MCF 10A (cell line): ENCODE results near the gene HES3. TPM values are rescaled to one million over a fixed set of nuclear protein-coding genes. Genes with fewer than 3 reads are reported as not detected.

ENCODE experiments used
- BruUV-seq: library from RNA; stranded (reverse); fragments of 400-500 nt; replicated peaks from 2 replicates; lab custom pipeline; 2021; lab: Mats Ljungman, UMichigan
- CTCF ChIA-PET: fragments of 300-600 bp; sonication (Branson Sonifier 250); formaldehyde crosslinking; extraction: SDS; loops from one replicate; lab custom pipeline; 2021; ENCODE audit warnings: antibody characterized with exemption, inconsistent platforms; lab: Yijun Ruan, JAX
- POLR2A ChIA-PET: fragments of 300-600, 350-650 bp; sonication (Branson Sonifier 250); formaldehyde crosslinking; extraction: SDS; loops from one replicate; lab custom pipeline; 2020; ENCODE audit warnings: antibody characterized with exemption, inconsistent platforms; lab: Yijun Ruan, JAX
- DNase-seq: peaks from one replicate; pipeline ENCODE4 v3.0.0-alpha.2; 2018; ENCODE audit not compliant: unreplicated experiment
- H3K27ac Mint-ChIP-seq: one replicate; pipeline ENCODE4 v1.8.0; 2022; ENCODE audit warnings: mild to moderate bottlenecking, low read depth, mixed read lengths; ENCODE audit not compliant: unreplicated experiment
- H3K27me3 Mint-ChIP-seq: one replicate; pipeline ENCODE4 v1.8.0; 2022; ENCODE audit warnings: mixed read lengths; ENCODE audit not compliant: insufficient read depth, unreplicated experiment
- H3K36me3 Mint-ChIP-seq: one replicate; pipeline ENCODE4 v1.8.0; 2022; ENCODE audit warnings: mild to moderate bottlenecking, moderate library complexity, mixed read lengths; ENCODE audit not compliant: insufficient read depth, unreplicated experiment
- H3K4me1 Mint-ChIP-seq: one replicate; pipeline ENCODE4 v1.8.0; 2022; ENCODE audit warnings: mixed read lengths; ENCODE audit not compliant: insufficient read depth, unreplicated experiment
- H3K4me3 Mint-ChIP-seq: one replicate; pipeline ENCODE4 v1.8.0; 2022; ENCODE audit warnings: mild to moderate bottlenecking, moderate library complexity, mixed read lengths; ENCODE audit not compliant: unreplicated experiment
- H3K9me3 Mint-ChIP-seq: one replicate; pipeline ENCODE4 v1.8.0; 2022; ENCODE audit warnings: mixed read lengths; ENCODE audit not compliant: unreplicated experiment
- intact Hi-C: fragments of 100-400 bp; cut with micrococcal nuclease; formaldehyde crosslinking; loops from 2 replicates; pipeline ENCODE4 v1.14.1; 2022
- total RNA-seq: library from RNA; stranded (reverse); gene quantifications from 2 replicates; pipeline ENCODE4 v1.2.3, GENCODE V29; 2022
- TF ChIP-seq, protein P1 (sequence below): fragments of 200-600 bp; IDR thresholded peaks from one replicate; pipeline ENCODE4 v1.8.0; 2022; ENCODE audit warnings: antibody characterized with exemption, mild to moderate bottlenecking; ENCODE audit not compliant: unreplicated experiment

HES3 gene
- total RNA-seq, 1 experiment from 2014 or later = not detected

DNA sequence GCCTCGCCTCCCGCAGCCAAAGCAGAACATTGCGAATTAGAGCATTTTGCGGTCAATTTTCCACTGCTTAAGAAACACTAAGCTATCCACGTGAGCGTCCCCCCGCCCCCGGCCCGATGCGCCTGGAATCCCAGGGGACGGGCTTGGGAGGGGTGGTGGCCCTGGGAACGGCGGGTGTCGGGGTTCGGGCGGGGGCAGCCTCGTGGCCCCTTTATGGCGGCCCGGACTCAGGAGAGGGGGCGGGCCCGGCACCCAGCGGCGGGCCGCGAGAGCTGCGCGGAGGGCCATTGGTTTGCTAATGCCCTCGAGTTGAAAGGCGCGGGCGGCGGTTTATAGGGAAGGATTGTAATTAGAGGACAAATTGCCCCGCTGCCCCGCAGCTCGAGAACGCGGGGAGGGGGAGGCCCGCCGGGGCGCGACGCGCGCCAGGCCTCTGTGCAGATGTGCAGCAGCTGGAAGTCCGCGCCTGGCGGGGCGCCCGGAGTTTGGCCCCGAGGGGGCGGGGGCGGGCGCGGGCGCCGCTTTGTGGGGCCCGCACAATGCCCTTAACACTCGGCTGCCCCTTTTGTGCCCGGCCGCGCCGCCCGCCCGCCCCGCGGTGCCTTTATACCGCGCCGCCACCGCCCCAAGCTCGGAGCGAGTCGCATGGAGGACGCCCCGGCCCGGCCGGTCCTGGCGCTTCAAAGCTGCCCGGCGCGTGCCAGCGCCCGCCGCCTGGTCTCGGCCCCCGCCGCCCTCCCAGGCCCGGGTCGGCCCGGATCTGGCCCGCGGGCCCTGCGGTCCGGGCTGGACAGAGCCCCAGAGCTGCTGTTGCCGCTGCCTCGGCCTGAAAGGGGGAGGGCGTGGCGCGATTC lies 1.9 kb upstream of the HES3 start:
- CTCF ChIA-PET = interaction anchor here (0.6 to 2.1 kb wide), 8 partner anchors 16 to 189 kb away, joined by 3 to 8 read pairs (median 4); no protein-coding TSS in a partner anchor
- TF ChIP-seq, protein P1, sequence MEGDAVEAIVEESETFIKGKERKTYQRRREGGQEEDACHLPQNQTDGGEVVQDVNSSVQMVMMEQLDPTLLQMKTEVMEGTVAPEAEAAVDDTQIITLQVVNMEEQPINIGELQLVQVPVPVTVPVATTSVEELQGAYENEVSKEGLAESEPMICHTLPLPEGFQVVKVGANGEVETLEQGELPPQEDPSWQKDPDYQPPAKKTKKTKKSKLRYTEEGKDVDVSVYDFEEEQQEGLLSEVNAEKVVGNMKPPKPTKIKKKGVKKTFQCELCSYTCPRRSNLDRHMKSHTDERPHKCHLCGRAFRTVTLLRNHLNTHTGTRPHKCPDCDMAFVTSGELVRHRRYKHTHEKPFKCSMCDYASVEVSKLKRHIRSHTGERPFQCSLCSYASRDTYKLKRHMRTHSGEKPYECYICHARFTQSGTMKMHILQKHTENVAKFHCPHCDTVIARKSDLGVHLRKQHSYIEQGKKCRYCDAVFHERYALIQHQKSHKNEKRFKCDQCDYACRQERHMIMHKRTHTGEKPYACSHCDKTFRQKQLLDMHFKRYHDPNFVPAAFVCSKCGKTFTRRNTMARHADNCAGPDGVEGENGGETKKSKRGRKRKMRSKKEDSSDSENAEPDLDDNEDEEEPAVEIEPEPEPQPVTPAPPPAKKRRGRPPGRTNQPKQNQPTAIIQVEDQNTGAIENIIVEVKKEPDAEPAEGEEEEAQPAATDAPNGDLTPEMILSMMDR = no peak

DNA sequence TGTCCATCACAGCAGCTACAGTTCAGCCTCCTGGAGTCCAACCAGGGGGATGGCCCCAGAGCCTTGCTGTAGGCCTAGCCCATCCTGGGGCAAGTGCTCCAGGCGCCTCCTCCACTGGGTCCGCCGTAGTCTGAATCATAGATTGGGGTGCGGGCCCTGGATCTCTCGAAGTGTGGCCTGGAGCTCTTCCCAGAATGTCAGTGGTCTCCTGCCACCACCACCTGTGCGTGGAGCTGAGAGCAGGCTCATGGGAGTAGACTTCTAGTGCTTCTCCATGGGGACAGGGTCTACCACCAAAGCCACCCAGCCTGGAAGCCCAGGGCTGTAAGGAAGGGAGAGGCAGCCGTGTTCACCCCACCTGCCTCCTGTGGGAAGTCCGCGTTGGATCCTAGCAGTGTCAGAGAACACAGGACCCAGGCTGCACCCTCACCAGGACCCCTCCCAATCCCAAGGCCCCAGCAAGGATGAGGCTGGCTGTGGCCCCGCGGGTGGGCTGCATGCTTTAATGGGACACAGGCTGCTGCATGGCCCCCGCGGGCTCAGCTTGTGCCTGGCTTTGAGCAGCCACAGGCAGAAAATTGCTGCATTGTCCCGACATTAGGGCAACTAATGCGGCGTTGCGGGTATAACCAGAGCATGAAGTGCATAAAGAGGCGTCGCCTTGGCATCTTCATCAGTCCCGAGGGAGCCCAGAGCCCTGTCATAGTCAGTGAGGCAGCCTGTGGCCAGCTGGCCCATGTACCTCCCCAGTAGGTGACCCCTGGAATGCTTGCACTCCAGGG lies 735 bp upstream of the HES3 start:
- ChIA-PET POLR2A (no interaction called here), CTCF (interaction anchor here (0.6 to 2.1 kb wide), 8 partner anchors 50 to 190 kb away, joined by 3 to 8 read pairs (median 4); no protein-coding TSS in a partner anchor)
- DNase-seq = no peak
- Mint-ChIP-seq H3K27ac (no peak overlapping the region), H3K27me3 (peaks cover 30% of the 10 kb centered on the region), H3K36me3 (no peaks in the 10 kb centered on the region), H3K4me1 (peaks cover 5% of the 10 kb centered on the region), H3K9me3 (no peaks in the 10 kb centered on the region), H3K4me3 (no peak overlapping the region)
- TF ChIP-seq, protein P1 = no peak
- intact Hi-C loops = no loop called here
- no TSS peak for BruUV-seq

More for the DNA sequence above, 1.9 kb upstream of the HES3 start:
- H3K36me3 Mint-ChIP-seq = no peaks in the 10 kb centered on the region
- no peak overlapping the region for H3K4me3 Mint-ChIP-seq
- peaks cover 30% of the 10 kb centered on the region for H3K27me3 Mint-ChIP-seq
- peaks cover 5% of the 10 kb centered on the region for H3K4me1 Mint-ChIP-seq
- no peak for DNase-seq
- POLR2A ChIA-PET = interaction anchor here (0.6 kb wide), 1 partner anchor 127 kb away, joined by 3 read pairs; no protein-coding TSS in a partner anchor
- no TSS peak for BruUV-seq
- no peak overlapping the region for H3K27ac Mint-ChIP-seq
- intact Hi-C loops = no loop called here
- no peaks in the 10 kb centered on the region for H3K9me3 Mint-ChIP-seq

DNA sequence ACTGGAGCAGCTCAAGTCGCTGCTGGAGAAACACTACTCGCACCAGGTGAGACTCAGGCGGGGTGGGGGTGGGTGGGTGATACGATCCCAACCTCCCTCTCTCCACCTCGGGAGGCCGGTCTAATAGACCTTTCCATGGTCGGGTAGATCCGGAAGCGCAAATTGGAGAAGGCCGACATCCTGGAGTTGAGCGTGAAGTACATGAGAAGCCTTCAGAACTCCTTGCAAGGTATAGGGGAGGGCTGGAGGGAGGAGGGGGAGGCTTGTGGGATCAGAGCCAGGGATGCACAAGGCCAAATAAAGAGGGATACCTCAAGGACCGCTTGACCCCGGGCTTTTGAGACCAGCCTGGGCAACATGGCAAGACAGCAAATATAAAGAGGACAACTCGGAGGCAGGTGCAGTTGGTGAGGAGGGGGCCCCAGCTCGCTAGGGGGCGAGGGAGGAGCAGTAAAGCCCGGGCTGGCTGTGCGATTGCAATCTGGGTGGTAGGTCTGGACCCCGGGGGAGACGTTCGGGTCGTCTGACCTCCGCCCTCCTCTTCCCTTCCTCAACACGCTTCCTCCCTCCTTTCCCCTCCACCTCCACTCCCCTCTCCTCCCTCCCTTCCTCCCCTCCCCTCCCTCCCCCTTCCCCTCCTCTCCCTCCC lies 546 bp downstream of the HES3 start:
- intact Hi-C loops = loop anchor here (1.0 kb wide), 2 partner anchors 136 to 191 kb away; no protein-coding TSS in a partner anchor
- no peaks in the 10 kb centered on the region for H3K36me3 Mint-ChIP-seq
- no peaks in the 10 kb centered on the region for H3K9me3 Mint-ChIP-seq
- H3K4me3 Mint-ChIP-seq = no peak overlapping the region
- peaks cover 5% of the 10 kb centered on the region for H3K4me1 Mint-ChIP-seq
- POLR2A ChIA-PET = interaction anchor here (0.5 to 0.7 kb wide), 2 partner anchors 10 to 115 kb away, joined by 3 to 4 read pairs; no protein-coding TSS in a partner anchor
- DNase-seq = no peak
- TF ChIP-seq, protein P1 = no peak
- peaks cover 30% of the 10 kb centered on the region for H3K27me3 Mint-ChIP-seq
- CTCF ChIA-PET = interaction anchor here (0.6 to 6.6 kb wide), 19 partner anchors 9 to 423 kb away, joined by 3 to 88 read pairs (median 4); partner anchors contain the start of gene ICMT
- no TSS peak for BruUV-seq
- H3K27ac Mint-ChIP-seq = no peak overlapping the region
